Parathyroid adenoma (tissue), 2 donors: Measurements from ENCODE around the gene RAMP1.

Experiments used
- H2AFZ ChIP-seq: fragments of 300-600 bp; sonication (generic); one replicate; pipeline ENCODE4 v1.7.0; 2017; ENCODE audit warnings: antibody characterized with exemption, mild to moderate bottlenecking
- H3K27ac ChIP-seq: fragments of 300-600 bp; sonication (generic); one replicate; pipeline ENCODE4 v1.7.0; 2017
- H3K27me3 ChIP-seq: fragments of 300-600 bp; sonication (generic); one replicate; pipeline ENCODE4 v1.7.0; 2017; ENCODE audit warnings: low read length; ENCODE audit not compliant: control insufficient read depth, insufficient read depth
- H3K36me3 ChIP-seq: fragments of 300-600 bp; sonication (generic); one replicate; pipeline ENCODE4 v1.7.0; 2017; ENCODE audit warnings: low read length; ENCODE audit not compliant: control insufficient read depth, insufficient read depth
- H3K4me1 ChIP-seq: fragments of 300-600 bp; sonication (generic); one replicate; pipeline ENCODE4 v1.7.0; 2017; ENCODE audit warnings: control low read depth
- H3K4me2 ChIP-seq: fragments of 300-600 bp; sonication (generic); one replicate; pipeline ENCODE4 v1.7.0; 2017; ENCODE audit warnings: low read length
- H3K4me3 ChIP-seq: fragments of 300-600 bp; sonication (generic); one replicate; pipeline ENCODE4 v1.7.0; 2017; ENCODE audit warnings: low read depth, low read length
- H3K79me2 ChIP-seq: fragments of 300-600 bp; sonication (generic); one replicate; pipeline ENCODE4 v1.7.0; 2017; ENCODE audit warnings: control low read depth
- H3K9ac ChIP-seq: fragments of 300-600 bp; sonication (generic); one replicate; pipeline ENCODE4 v1.7.0; 2017; ENCODE audit warnings: mild to moderate bottlenecking
- H3K9me3 ChIP-seq: fragments of 300-600 bp; sonication (generic); one replicate; pipeline ENCODE4 v1.7.0; 2017; ENCODE audit warnings: low read length; ENCODE audit not compliant: control insufficient read depth
- TF ChIP-seq, protein P1 (sequence below): fragments of 300-600 bp; sonication (generic); IDR thresholded peaks from one replicate; pipeline ENCODE4 v1.7.0; 2017; ENCODE audit warnings: antibody characterized with exemption, mild to moderate bottlenecking
- donor health status: primary hyperparathyroidism.

RAMP1 gene

GRCh38 chr2:237857791-237858190 lies 1.6 kb upstream of the RAMP1 start:
- TF ChIP-seq, protein P1, sequence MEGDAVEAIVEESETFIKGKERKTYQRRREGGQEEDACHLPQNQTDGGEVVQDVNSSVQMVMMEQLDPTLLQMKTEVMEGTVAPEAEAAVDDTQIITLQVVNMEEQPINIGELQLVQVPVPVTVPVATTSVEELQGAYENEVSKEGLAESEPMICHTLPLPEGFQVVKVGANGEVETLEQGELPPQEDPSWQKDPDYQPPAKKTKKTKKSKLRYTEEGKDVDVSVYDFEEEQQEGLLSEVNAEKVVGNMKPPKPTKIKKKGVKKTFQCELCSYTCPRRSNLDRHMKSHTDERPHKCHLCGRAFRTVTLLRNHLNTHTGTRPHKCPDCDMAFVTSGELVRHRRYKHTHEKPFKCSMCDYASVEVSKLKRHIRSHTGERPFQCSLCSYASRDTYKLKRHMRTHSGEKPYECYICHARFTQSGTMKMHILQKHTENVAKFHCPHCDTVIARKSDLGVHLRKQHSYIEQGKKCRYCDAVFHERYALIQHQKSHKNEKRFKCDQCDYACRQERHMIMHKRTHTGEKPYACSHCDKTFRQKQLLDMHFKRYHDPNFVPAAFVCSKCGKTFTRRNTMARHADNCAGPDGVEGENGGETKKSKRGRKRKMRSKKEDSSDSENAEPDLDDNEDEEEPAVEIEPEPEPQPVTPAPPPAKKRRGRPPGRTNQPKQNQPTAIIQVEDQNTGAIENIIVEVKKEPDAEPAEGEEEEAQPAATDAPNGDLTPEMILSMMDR = no peak
- H3K27ac ChIP-seq = no peak overlapping the region
- H3K4me1 ChIP-seq = no peaks in the 10 kb centered on the region
- H3K4me2 ChIP-seq = no peak overlapping the region
- H3K4me3 ChIP-seq = no peak overlapping the region
- no peaks in the 10 kb centered on the region for H3K36me3 ChIP-seq
- no peak overlapping the region for H2AFZ ChIP-seq
- no peak overlapping the region for H3K9ac ChIP-seq
- H3K9me3 ChIP-seq = no peaks in the 10 kb centered on the region
- H3K79me2 ChIP-seq = no peaks in the 10 kb centered on the region
- no peaks in the 10 kb centered on the region for H3K27me3 ChIP-seq

- Histone ChIP-seq H3K4me1 (no peaks in the 10 kb centered on the region), H3K9me3 (no peaks in the 10 kb centered on the region), H3K27me3 (no peaks in the 10 kb centered on the region), H3K9ac (no peak overlapping the region), H3K4me2 (no peak overlapping the region), H3K79me2 (no peaks in the 10 kb centered on the region), H3K4me3 (no peak overlapping the region), H3K27ac (no peak overlapping the region), H3K36me3 (no peaks in the 10 kb centered on the region), H2AFZ (no peak overlapping the region)
- TF ChIP-seq, protein P1 = peak; percentile 66
Measured at GRCh38 chr2:237858294-237859081, 935 bp upstream of the RAMP1 start.

- Histone ChIP-seq H3K27me3 (no peaks in the 10 kb centered on the region), H3K4me1 (no peaks in the 10 kb centered on the region), H3K79me2 (no peaks in the 10 kb centered on the region), H3K9ac (no peak overlapping the region), H3K36me3 (no peaks in the 10 kb centered on the region), H3K9me3 (no peaks in the 10 kb centered on the region), H2AFZ (no peak overlapping the region), H3K4me2 (no peak overlapping the region), H3K4me3 (no peak overlapping the region), H3K27ac (no peak overlapping the region)
- TF ChIP-seq, protein P1 = no peak
Measured at GRCh38 chr2:237859082-237859433, 365 bp upstream of the RAMP1 start.

DNA sequence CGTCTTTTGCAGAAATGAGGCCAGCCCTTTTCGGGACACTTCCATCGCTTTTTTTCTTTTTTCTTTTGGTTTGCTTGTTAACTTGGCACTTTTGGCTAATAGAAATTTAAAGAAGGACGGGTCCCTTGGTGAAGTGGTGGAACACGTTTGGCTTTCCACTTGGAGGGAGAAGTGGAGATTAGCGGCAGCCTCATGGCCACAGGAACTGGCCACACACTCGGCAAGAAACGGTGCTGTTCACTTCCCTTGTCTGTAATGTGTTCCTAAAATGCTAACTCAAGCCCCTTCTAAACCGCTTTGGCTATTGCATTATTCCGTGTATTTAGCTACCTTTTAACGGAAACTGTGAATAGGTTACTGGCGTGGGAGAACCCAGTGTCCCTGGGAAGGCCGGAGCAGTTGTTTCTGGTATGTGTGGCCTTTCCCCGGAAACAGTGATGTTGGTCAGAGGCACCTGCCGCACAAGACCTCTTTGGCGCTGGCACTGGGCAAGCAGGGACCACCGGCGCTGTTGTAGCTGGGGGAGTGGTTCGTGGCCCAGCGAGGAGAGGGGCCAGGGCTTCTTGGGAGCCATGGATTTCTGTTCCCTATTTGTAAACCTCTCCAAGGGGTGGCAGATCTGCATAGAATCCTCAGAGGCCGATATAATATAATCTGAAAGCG lies 981 bp downstream of the RAMP1 start:
- Histone ChIP-seq H3K4me3 (no peak overlapping the region), H3K27ac (no peak overlapping the region), H3K36me3 (no peaks in the 10 kb centered on the region), H2AFZ (no peak overlapping the region), H3K4me1 (no peaks in the 10 kb centered on the region), H3K79me2 (no peaks in the 10 kb centered on the region), H3K9me3 (no peaks in the 10 kb centered on the region), H3K9ac (no peak overlapping the region), H3K4me2 (no peak overlapping the region), H3K27me3 (no peaks in the 10 kb centered on the region)
- TF ChIP-seq, protein P1 = no peak
